MM.1S (cell line): ENCODE data around the gene CDH1.

Experiments
- EZH2 ChIP-seq: fragments of 300-600 bp; sonication (generic); optimal IDR thresholded peaks from 2 replicates; pipeline ENCODE3; 2017; ENCODE audit warnings: low read depth, mild to moderate bottlenecking, antibody characterized with exemption, low read length, mixed read lengths
- EZH2phosphoT487 ChIP-seq: fragments of 300-600 bp; sonication (generic); IDR thresholded peaks from 2 replicates; pipeline ENCODE4 v1.6.1; 2018; ENCODE audit warnings: antibody characterized with exemption, low read length
- TF ChIP-seq, protein P1 (sequence below): fragments of 300-600 bp; sonication (generic); IDR thresholded peaks from 2 replicates; pipeline ENCODE4 v1.5.1; 2016; ENCODE audit warnings: antibody characterized with exemption, low read length, mixed read lengths

DNA sequence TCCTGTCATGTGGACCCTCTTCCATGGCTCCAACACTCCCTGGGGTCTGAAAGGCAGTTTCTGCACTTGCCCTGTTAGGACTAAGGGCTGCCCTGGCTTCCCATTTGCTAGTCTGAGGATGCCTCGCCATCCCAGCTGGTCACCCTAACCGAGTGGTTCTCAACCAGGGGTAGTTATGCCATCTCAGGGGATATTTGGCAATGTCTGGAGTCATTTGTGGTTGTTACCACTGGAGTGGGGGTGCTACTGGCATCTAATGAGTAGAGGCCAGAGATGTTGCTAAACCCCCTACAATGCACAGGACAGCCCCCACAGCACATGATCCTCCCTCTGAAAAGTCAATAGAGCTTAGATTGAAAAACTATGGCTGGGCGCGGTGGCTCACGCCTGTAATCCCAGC lies 26.9 kb upstream of the CDH1 start:
- TF ChIP-seq EZH2 (no peak), EZH2phosphoT487 (no peak)
- TF ChIP-seq, protein P1, sequence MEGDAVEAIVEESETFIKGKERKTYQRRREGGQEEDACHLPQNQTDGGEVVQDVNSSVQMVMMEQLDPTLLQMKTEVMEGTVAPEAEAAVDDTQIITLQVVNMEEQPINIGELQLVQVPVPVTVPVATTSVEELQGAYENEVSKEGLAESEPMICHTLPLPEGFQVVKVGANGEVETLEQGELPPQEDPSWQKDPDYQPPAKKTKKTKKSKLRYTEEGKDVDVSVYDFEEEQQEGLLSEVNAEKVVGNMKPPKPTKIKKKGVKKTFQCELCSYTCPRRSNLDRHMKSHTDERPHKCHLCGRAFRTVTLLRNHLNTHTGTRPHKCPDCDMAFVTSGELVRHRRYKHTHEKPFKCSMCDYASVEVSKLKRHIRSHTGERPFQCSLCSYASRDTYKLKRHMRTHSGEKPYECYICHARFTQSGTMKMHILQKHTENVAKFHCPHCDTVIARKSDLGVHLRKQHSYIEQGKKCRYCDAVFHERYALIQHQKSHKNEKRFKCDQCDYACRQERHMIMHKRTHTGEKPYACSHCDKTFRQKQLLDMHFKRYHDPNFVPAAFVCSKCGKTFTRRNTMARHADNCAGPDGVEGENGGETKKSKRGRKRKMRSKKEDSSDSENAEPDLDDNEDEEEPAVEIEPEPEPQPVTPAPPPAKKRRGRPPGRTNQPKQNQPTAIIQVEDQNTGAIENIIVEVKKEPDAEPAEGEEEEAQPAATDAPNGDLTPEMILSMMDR = no peak
